ENCODE results near the gene MIDN.

Gene MIDN

DNA sequence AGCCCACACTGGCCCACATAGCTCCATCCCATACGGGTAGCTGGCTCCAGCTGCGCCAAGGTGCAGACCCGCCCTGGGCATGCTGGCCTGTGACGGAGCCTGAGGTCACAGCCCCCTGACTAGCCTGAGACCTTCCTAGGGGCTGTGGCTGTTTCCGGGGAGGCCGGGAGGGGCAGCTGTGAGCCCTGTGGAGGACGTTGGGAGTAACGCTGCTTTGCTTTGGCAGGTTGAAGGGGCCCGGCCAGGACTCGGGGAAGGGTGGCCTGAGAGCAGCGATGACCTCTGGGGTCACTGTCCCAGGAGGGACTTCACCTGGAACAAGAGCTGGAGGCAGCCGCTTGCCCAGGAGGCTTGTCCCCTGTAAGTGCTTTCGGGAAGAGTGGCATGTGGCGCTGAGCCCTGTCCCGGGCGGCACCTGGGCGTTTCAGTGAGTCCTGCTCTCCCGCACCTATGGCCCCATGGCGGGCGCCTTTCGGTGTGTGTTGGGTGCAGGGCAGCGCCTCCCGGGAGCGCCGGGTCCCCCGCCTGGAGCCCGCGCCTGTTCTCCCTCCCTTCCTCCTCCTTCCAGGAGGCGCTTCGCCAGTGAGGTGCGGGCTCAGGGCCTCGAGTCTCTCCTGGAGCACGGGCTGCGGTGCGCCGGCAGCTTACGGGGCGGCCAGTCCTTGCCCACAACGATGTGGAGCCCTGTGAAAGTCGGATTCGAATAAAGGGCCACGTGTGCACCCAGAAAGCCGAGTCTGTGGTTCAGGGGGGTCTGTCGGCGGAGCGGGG lies 25.9 kb downstream of the MIDN start:
- TF ChIP-seq, protein P1, sequence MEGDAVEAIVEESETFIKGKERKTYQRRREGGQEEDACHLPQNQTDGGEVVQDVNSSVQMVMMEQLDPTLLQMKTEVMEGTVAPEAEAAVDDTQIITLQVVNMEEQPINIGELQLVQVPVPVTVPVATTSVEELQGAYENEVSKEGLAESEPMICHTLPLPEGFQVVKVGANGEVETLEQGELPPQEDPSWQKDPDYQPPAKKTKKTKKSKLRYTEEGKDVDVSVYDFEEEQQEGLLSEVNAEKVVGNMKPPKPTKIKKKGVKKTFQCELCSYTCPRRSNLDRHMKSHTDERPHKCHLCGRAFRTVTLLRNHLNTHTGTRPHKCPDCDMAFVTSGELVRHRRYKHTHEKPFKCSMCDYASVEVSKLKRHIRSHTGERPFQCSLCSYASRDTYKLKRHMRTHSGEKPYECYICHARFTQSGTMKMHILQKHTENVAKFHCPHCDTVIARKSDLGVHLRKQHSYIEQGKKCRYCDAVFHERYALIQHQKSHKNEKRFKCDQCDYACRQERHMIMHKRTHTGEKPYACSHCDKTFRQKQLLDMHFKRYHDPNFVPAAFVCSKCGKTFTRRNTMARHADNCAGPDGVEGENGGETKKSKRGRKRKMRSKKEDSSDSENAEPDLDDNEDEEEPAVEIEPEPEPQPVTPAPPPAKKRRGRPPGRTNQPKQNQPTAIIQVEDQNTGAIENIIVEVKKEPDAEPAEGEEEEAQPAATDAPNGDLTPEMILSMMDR (IDR thresholded peaks at IDR 0.05; ENCODE audit: extremely low read depth, missing control alignments), result no peak
- DNase-seq (ENCODE audit: low spot score), result no peak

- TF ChIP-seq, protein P1 (IDR thresholded peaks at IDR 0.05; ENCODE audit: extremely low read depth, missing control alignments), result no peak
Observed at GRCh38 chr19:1274852-1275259, 26.5 kb downstream of the MIDN start.

DNA sequence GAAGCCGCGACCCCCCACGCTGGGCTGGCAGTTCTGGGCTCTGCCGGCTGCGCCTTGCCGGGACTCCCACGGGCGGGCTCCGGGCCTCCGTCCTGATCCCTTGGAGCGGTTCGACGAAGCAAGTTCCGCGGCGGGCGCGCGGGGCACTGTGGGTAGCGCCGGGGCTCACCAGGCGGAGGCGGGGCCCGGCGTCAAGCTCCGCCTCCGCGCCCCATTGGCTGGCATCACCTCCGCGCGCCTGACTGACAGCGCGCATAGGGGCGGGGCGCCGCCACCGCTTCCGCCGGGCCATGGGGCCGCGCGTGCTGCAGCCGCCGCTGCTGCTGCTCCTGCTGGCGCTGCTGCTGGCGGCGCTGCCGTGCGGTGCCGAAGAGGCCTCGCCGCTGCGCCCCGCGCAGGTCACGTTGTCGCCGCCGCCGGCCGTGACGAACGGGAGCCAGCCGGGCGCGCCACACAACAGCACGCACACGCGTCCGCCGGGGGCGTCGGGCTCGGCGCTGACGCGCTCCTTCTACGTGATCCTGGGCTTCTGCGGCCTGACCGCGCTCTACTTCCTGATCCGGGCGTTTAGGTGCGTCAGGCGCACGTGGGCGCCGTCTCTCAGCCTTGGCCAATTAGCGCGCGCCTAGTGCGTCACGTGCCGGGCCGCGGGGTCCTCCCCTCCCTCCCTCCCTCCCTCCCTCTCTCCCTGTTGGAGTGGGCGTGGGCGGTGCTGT lies 27.0 kb downstream of the MIDN start, which contains the start of gene FAM174C:
FAM174C (plus strand) TSS at position 271 of the 716 bp plus-strand sequence; CDS start at position 291, 20 bp downstream.
- TF ChIP-seq, protein P1 (IDR thresholded peaks at IDR 0.05; ENCODE audit: extremely low read depth, missing control alignments), result no peak
- DNase-seq (ENCODE audit: low spot score), result peak; percentile 98

More at GRCh38 chr19:1274852-1275259, 26.5 kb downstream of the MIDN start:
- no peak for DNase-seq (ENCODE audit: low spot score)

DNA sequence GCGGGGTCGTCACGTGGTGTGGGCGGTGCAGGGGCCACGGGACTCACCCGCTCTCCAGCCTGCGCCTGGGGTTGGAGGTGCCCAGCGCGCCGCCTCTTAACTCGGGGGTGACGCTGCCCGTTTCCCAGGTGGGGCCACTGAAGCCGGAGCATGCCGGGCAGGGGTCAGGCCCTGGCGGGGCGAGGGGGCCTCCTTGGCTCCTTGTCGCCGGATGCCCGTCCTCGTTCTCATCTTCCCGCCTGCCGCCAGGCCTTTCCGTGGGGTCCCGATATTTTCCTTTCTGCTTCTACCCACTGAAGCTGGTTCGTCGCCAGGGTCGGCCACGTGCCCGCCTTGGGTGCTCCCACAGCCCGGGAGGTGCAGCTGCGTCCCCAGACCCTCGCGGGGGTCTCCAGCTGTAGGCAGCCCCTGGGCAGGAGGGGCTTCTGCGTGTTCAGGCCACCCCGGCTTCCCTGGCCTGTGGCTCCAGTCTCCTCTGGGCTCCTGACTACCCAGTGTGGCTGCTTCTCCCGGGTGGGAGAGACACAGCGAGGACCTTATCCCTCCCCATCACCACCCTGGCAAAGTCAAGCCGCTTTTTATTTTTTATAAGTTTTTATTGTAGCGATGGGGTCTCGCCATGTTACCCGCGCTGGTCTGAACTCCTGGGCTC lies 27.7 kb downstream of the MIDN start:
- DNase-seq (ENCODE audit: low spot score), result no peak
- TF ChIP-seq, protein P1 (IDR thresholded peaks at IDR 0.05; ENCODE audit: extremely low read depth, missing control alignments), result no peak

- TF ChIP-seq, protein P1 (IDR thresholded peaks at IDR 0.05; ENCODE audit: extremely low read depth, missing control alignments), result no peak
- no peak for DNase-seq (ENCODE audit: low spot score)
Observed at GRCh38 chr19:1276628-1277022, 28.2 kb downstream of the MIDN start.

GRCh38 chr19:1277061-1277460 lies 28.7 kb downstream of the MIDN start:
- TF ChIP-seq, protein P1 (IDR thresholded peaks at IDR 0.05; ENCODE audit: extremely low read depth, missing control alignments), result no peak

DNA sequence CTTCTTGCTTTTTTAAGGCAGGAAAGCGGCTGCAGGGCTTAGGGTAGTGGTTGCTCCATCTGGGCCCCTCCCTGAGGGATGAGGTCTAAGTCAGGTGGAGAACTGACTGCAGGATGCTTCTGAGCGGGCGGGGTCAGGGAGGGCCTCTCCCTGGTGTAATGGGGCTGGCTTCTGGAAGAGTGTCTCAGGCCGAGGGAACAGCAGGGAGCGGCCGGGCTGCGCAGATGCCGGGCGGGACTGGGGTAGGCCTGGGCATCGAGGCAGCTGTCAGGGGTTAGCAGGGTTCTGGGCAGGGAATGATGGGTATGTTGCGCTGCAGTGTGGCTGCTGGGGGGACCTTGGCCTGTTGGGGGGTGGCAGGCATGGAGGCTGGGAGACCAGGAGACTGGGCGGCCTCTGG lies 29.7 kb downstream of the MIDN start:
- TF ChIP-seq, protein P1 (IDR thresholded peaks at IDR 0.05; ENCODE audit: extremely low read depth, missing control alignments), result no peak

More at GRCh38 chr19:1277061-1277460, 28.7 kb downstream of the MIDN start:
- no peak for DNase-seq (ENCODE audit: low spot score)

More for the DNA sequence above, 29.7 kb downstream of the MIDN start:
- no peak for DNase-seq (ENCODE audit: low spot score)
